ENCODE data around the gene FAM184B. TPM values are rescaled to one million over a fixed set of nuclear protein-coding genes. Genes with fewer than 3 reads are reported as not detected.
"Not testable (repeated sequence)": the region's sequence is repeated elsewhere in the genome, so short reads cannot be mapped to it uniquely, and the experiment has no call there.

FAM184B gene
- total RNA-seq, 2 experiments from 2014 or later = not detected

DNA sequence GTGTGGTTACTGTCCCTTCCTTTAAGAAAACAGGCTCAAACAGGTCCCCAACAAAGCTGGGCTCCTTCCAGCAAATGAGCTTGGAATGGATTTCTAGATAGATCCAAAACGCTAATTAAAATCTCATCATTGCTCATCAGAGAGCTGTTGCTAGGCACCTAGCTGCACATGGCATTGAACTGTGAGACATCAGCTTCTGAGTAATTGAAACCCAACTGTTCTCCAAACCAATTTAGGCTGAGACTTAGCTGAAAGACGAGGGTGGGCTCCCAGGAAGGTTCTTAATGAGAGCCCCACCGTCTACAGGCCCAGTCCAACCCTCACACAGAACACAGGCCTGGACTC, 59.1 kb downstream of the FAM184B start:
- POLR2A ChIA-PET = no interaction called here
- CTCF ChIA-PET = no interaction called here

DNA sequence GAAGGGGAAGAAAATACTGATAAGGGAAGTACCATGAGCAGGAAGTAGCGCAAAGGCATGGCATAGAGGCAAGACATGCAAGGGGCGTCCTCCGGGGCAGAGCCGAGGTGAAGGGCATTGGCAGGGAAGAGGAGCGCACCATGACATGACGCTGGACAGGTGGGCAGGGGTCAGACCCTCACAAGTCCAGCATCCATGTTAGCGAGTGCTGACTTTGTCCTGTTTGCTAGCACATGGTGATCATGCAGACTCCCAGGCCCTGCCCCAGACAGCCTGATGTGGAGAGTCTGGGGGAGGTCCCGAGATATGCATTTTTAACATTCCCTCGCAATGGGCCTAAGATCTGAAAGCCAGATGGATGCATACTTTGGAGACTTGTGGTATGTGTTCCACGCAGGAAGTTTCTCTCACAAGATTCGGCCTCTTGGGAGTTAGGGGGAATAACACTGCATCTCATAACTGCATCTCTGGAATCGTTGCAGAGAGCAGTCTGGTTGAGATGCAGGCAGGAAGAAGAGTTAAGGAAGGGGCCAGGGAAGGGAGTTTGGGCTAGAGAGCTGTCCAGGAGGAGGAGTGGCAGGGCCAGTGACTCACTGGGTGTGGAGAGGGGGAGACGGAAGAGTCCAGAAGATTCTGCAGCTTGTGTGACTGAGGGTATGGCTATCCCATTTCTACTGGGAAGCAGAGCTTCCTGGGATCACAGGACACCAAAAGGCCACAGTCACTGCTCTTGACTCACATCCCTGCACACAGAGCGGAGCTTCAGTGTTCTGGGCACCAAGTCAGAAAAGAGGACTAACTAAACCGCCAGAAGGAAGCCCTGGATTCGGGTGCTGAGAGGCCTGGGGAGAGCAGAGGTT, 59.7 kb downstream of the FAM184B start:
- POLR2A ChIA-PET = no interaction called here
- CTCF ChIA-PET = no interaction called here

DNA sequence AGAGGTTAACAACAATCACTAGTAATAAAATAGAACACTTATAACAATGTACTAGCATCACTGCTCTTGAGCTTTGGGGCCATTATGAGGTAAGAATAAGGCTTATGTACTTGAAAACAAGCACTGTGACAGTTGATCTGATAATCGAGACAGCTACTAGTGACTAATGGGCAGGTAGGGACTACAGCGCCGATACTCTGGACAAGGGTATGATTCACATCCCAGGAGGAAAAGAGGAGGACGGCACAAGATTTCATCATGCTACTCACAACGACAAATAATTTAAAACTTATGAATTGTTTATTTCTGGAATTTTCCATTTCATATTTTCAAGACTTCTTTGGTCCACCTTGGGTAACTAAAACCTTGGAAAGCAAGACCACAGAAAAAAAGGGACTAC, 62.3 kb downstream of the FAM184B start:
- POLR2A ChIA-PET = no interaction called here
- CTCF ChIA-PET = no interaction called here

DNA sequence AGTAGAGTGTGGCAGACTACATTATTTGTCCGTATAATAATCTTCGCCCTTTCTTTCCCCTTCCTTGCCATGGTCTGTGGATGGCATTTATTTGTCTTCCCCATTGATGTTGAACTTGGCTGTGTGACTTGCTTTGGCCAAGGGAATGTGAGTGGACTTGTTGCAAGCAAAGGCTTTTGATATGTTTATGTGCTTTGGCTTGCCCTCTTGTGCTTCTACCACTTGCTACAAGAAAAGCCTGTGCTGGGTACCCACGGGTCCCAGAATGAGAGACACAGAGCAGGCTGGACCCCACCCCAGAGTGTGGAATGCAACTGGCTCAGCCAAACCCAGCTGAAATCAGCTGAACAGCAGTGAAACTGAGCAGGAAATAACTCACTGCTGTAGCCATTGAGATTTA, 63.0 kb downstream of the FAM184B start:
- ChIA-PET POLR2A (no interaction called here), CTCF (no interaction called here)

DNA sequence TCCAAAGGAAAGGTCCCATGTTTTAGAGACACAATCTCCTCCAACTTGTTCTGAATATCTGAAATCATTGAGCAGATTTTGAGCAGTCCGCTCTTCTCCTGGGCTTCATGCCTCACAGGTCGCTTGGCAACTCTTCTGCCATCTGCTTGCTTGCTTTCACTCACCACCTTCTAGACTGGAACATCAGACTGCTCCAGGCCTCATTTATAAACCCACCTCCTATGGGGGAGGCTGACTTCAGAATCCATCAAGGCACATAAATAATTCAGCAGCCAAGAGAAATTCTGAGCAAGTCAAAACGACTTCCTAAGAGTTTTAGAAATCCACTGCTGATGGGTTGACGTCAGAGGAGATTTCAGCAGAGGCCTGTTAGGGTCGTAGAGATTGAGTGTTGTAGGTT, 64.1 kb downstream of the FAM184B start:
- CTCF ChIA-PET = no interaction called here

DNA sequence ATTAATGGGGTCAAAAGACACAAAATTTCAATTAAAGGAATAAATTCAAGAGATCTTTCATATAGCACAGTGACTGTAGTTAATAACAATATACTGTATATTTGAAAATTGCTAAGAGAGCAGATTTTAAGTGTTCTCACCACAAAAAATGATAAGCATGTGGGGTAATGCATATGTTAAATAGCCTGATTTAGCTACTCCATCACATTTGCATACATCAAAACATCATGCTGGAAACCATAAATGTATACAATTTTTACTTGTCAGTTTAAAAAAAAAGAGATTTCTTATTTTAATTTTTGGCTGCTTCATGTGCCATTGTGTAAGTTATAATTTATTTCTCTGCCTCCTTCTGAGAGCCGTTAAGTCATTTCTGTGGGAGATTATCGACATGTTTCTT, 65.9 kb downstream of the FAM184B start:
- POLR2A ChIA-PET = no interaction called here
- CTCF ChIA-PET = no interaction called here

More for the DNA sequence above, 64.1 kb downstream of the FAM184B start:
- POLR2A ChIA-PET = no interaction called here

DNA sequence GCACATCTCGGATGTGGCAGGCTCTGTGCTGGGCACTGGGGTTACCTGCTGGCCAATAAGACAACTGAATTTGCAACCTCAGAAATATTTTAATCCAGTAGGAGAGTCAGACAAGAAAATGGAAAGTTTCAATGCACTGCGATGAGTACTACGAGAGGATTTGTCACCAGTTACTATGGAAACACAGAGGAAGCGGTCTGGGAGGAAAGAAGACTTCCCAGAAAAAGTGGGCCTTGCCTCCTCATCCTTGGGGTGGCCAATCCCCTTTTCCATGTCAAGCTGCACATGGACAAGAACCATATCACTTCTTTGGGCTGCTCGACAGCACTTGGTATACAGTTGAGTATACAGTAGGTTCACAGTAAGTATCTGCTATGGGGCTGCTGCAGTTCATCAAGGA, 67.6 kb downstream of the FAM184B start:
- CTCF ChIA-PET = no interaction called here
- POLR2A ChIA-PET = no interaction called here

DNA sequence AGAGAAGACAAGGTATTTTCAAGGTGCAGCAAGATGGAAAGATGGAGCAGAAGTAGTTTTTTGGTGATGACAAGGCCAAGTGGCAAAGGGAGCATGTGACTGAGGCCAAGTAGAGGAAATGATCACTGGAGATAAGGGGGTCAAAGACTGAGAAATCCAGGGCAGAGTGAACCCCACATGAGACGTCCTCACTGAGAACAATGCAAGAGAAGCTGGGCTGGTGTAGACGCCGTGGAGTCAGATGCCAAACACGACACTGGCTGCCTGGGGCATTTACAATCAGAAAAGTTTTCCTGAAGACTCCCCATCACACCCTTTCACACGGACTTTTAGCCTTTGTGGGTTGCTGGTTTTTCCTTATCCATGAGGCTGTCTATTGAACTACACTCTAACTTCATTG, 69.3 kb downstream of the FAM184B start:
- ChIA-PET CTCF (no interaction called here), POLR2A (no interaction called here)

DNA sequence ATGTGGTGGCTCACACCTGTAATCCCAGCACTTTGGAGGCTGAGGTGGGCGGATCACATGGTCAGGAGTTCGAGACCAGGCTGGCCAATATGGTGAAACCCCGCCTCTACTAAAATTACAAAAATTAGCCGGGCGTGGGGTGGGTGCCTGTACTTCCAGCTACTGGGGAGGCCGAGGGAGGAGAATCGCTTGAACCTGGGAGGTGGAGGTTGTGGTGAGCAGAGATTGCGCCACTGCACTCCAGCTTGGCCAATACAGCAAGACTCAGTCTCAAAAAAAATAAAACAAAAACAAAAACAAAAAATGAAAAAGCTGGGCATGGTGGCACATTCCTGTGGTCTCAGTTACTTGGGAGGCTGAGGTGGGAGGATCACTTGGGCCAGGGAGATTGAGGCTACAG, 70.2 kb downstream of the FAM184B start:
- POLR2A ChIA-PET, CTCF ChIA-PET: not testable (repeated sequence)

DNA sequence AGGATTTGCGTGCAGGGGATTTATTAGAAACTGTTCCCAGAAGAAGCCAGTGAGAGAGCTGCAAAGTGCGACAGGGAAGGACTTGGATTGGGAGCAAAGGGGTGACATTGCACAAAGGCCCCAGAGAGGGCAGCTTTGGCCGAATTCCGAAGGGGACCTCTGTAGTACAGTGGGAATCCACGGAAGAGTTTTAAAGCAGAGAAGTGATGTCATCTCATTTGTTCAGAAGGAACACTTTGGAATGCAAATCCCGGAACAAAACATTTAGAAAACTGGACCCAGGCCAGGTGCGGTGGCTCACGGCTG, 71.7 kb downstream of the FAM184B start:
- ChIA-PET POLR2A (no interaction called here), CTCF (no interaction called here)

DNA sequence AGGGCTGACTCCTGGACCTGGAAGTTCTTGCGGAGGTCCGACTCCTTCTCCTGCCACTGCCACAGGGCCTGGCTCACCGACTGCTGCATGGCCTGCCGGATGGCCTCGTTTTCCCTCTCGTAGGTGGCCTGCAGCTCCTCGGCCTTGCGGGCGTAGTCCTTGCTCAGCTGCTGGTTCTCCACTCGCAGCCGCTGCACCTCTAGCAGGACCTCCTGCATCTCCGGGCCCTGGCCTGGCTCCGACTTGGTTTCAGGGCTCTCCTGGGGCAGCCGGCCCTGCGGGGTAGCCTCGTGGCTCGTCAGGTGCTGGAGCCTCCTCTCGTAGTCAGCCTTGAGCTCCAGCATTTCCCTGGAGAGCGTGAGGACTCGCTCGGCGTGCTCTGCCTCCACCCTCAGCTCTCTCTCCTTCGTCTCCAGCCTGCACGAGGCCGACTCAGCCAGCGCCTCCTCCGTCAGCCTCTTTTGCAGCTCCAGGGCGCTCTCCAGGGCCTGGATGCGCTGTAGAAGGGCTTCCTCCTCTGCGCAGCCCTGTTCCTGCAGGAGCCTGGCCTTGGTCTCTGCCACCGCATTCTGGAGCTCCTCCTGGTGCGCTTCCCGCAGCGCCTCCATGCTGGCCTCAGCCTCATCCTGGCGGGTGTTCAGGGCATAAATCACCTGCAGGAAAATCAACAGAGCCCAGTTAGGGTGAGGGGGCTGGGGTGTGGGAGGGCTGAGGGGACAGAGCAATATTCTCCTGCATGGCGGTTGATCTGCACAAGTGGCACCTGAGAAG, 72.2 kb downstream of the FAM184B start:
- POLR2A ChIA-PET = no interaction called here
- CTCF ChIA-PET = no interaction called here

DNA sequence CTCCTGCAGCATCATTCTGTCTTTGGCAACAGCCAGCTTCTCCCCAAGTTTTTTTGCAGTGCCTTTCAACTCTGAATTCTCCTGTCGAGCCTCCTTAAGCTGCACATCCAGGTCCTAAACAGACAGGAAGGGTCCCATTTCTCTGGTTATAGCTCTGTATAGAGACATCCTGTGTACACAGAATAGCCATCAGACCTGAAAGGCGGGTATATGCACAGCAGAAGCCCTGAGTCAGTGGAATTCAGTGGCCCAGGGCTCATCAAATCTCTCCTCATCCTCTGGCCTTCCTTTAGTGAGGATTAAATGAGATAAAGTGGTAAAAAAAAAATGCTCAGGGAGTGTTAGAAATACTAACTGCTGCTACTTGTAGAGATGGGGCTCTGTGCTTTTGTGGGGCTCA, 73.8 kb downstream of the FAM184B start:
- CTCF ChIA-PET = no interaction called here
- POLR2A ChIA-PET = no interaction called here

DNA sequence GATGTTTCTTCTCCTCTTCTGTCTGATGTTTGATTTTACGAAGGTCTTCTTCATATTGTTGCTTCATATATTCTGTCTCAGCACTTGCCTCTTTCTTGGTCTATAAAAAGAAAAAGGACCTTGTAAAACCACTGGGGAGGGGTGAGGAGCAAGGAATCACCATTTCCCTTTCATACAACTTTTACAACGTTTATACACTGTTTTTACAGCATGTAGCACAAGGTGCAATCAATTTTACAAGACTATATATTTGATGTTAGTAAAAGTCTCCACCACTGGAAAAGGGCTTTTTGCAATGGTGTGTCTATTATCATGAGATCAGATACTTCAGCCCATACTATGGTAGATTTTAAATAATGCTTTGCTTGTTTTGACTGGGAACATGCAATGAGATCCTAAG, 76.3 kb downstream of the FAM184B start:
- CTCF ChIA-PET = no interaction called here
- POLR2A ChIA-PET = no interaction called here

DNA sequence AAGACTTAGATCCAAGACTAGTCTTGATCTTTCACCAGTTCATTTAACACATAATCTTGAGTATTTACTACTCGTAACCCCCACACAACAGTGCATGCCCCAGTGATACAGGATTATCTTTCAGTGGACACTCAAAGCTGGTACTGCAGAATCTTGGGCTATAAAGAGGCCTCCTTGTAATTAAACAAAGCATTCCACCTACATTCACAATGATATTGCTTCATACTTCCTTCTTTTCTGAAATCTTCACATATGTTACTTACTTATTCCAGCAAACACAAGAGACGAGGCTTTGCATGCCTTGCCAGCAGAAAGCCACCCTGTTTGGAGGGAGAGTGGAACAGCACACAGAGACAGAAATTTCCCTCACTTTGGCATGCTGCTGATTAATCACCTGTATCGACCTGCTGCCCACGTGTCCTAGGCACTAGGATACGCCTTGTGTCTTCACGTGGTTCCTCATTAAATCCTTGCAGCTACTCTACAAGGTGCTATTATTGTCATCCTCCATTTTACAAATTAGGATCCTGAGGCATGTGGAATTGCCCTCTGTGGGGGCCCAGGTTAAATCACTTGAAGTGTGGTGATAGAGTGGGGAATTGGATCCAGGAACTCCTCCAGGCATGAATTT, 77.3 kb downstream of the FAM184B start:
- CTCF ChIA-PET = no interaction called here
- POLR2A ChIA-PET = no interaction called here

DNA sequence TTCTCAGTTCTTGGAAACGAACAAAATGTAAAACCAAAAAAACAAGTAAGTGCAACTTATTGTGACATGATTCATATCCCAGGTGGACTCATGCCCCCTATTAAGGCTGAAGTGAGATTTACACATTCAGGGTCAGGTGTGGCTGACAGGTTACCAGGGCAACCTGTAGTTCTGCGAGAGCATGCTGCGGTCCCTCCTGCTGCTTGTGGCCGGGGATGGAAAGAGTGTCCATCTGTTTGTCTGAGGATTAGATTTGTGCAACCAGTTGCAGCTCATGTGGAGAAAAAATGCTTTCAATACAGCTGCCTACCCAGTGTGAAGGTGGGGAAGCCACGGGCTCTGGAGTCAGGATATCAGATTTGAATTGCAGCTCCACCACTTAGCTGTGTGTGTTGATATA, 78.8 kb downstream of the FAM184B start:
- ChIA-PET CTCF (no interaction called here), POLR2A (no interaction called here)

DNA sequence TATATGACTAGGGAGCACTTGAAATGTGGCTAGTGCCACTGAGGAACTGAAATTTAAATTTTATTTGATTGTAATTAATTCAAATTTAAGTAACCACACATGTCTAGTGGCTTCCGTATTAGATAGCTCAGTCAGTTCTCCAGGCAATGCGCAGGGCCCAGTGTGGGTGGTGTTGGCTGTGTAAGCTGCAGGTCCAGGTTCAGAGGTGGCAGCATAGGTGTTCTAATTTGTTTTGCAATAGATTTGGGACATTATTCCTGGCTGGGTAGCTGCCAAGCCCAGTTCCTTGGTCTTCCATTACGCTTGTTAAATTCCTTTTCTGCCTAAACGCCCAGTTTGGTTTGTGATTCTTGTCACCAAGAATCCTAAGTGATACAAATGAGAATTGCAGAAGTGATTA, 79.5 kb downstream of the FAM184B start:
- POLR2A ChIA-PET = no interaction called here
- CTCF ChIA-PET = no interaction called here

DNA sequence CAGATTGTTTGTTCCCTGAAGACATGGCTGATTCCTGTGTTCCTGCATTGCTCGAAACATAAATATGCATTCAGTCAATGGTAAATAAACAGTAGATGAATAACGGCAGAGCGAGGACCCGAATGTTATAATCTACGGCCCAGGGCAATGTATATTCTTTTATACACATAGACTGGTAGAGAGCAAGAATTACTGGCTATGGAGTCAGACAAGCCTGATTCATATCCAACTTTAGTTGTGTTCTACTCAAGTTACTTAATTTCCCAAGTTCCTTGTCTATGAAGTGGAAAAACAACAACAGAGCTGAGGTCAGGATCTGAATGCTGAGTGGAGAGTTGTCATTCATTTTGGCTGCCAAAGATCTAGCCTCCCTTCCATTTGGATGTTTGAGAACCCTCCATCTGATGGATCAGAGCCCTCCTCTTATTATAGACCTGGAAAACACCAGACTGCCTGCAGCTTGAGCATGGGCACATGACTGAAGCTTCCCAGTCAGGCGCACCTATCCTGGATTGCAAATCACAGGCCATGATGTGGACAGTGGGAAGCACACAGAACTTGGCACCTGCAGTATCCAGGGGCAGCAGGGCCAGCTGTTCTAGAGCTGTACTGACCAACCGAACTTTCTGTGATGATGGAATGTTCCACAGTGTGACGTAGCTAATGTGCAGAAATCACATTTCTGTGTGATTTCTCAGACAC, 80.1 kb downstream of the FAM184B start:
- ChIA-PET POLR2A (no interaction called here), CTCF (no interaction called here)

DNA sequence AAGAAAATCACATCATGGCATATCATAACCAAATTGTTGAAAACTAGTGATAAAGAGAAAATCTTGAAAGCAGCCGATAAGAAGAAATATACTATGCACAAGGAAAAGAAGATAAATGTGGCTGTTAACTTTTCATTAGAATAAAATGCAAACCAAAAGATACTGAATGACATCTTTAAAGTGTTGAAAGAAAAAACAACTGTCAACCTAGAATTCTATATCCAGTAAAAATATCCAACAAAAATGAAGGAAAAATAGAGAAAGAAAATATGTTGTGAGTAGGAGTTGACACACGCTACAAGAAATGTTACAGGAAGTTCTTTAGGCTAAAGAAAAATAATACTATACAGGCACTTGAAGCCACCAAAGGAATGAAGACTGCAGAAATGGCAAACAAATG, 82.0 kb downstream of the FAM184B start:
- ChIA-PET CTCF (no interaction called here), POLR2A (no interaction called here)

DNA sequence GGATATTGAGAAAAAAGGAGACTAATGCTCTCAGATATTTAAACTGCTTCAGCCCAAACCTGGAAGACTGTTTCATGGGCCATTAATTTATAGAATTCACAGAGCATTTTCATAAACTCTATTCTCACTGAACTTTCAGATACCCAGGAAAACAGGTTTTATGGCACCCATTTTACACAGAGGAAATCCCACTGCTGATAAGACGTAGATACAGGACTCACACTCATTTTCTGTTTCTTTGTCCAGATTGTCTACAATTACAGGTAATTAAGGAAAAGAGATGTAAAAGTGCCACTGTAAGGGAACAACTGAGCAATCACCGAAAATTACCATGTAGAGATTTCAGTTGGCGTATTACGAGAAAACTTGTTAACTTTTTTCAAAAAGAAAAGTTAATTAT, 83.3 kb downstream of the FAM184B start:
- CTCF ChIA-PET = no interaction called here
- POLR2A ChIA-PET = no interaction called here

DNA sequence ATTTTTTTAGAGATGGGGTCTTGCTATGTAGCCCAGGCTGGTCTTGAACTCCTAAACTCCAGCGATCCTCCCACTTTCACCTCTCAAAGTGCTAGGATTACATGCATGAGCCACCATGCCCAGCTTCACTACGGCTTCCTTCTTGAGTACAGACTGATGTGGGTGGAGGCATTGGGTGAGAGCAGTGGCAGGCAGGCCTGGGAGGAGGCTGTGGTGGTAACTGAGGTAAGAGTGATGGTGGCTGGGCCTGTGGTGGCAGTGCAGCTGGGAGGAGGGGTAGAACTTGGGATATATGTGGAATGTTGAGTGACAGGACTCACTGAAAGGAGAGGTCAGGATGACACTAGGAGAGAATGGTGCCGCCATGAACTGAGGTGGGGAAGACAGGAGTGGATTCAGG, 86.1 kb downstream of the FAM184B start:
- POLR2A ChIA-PET = no interaction called here
- CTCF ChIA-PET = no interaction called here

DNA sequence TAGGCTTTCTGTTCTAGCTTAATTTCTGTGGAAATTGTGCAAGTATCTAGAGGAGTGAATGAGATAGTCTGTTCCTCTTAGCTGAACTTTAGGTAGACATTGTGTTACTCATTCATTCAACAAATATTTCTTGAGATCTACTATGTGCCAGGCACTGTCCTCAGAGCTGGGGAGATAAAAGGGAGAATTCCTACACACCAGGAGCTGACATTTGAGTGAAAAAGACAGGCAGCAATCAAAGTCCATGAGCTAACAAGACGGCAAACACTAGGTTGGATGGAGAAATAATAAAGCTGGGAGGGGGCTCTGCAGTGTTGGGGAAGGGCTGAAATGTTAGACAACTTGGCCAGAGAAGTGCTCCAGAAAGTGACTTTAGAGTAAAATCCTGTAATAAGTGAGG, 86.9 kb downstream of the FAM184B start:
- ChIA-PET POLR2A (no interaction called here), CTCF (no interaction called here)
